HepG2 (cell line): Measurements from ENCODE around the gene AK3. TPM values are rescaled to one million over a fixed set of nuclear protein-coding genes. Genes with fewer than 3 reads are reported as not detected.
A peak's percentile ranks its signal among the peaks of the same experiment; 100 is the strongest.

Experiments used
- CENPBD1 ChIP-seq: sonication (generic); formaldehyde crosslinking; IDR thresholded peaks from 2 replicates; pipeline ENCODE4 v1.8.0; 2022; ENCODE audit warnings: missing genetic modification reagents, low read depth, mild to moderate bottlenecking, borderline replicate concordance
- EP300 ChIP-seq, 3 experiments: sonication (generic) in 1 of 3; formaldehyde crosslinking in 1 of 3; IDR thresholded peaks; 2 replicates each; pipeline versions ENCODE4 v1.5.1 to v1.6.1; 2011 to 2020; ENCODE audit warnings: low read depth in 2 of 3, low read length in 2 of 3, borderline replicate concordance in 1 of 3, improper control_type of control experiment in 1 of 3, mild to moderate bottlenecking in 1 of 3, missing genetic modification reagents in 1 of 3, moderate library complexity in 1 of 3
- FOXO4 ChIP-seq: sonication (generic); formaldehyde crosslinking; conservative IDR thresholded peaks from 2 replicates; pipeline ENCODE4 v1.8.1; 2023; ENCODE audit warnings: missing genetic modification reagents
- GATAD2A ChIP-seq: IDR thresholded peaks from 2 replicates; pipeline ENCODE4 v1.6.1; 2016
- HNRNPK ChIP-seq: fragments of 200-400 bp; formaldehyde crosslinking; IDR thresholded peaks from 2 replicates; pipeline ENCODE4 v1.6.1; 2018; ENCODE audit warnings: low read length, low read depth, moderate library complexity, mild to moderate bottlenecking; ENCODE audit not compliant: poor library complexity, severe bottlenecking
- MATR3 ChIP-seq: sonication (generic); formaldehyde crosslinking; IDR thresholded peaks from 2 replicates; pipeline ENCODE4 v1.4.0; 2020; ENCODE audit warnings: missing genetic modification reagents
- MED1 ChIP-seq: sonication (generic); formaldehyde crosslinking; IDR thresholded peaks from 2 replicates; pipeline ENCODE4 v1.4.0; 2020; ENCODE audit warnings: missing genetic modification reagents
- MTA3 ChIP-seq: sonication (generic); formaldehyde crosslinking; IDR thresholded peaks from 2 replicates; pipeline ENCODE4 v1.4.0; 2020; ENCODE audit warnings: missing genetic modification reagents
- PLRG1 ChIP-seq: fragments of 450-650 bp; conservative IDR thresholded peaks from 2 replicates; pipeline ENCODE4 v1.6.1; 2016
- RFX5 ChIP-seq: IDR thresholded peaks from 2 replicates; pipeline ENCODE4 v1.6.1; 2011; ENCODE audit warnings: low read depth, low read length, improper control_type of control experiment
- RORA ChIP-seq: sonication (generic); formaldehyde crosslinking; IDR thresholded peaks from 2 replicates; pipeline ENCODE4 v1.5.0; 2020; ENCODE audit warnings: mild to moderate bottlenecking, missing genetic modification reagents, moderate library complexity
- SIN3B ChIP-seq: fragments of 150-350 bp; IDR thresholded peaks from 2 replicates; pipeline ENCODE4 v1.6.1; 2014; ENCODE audit warnings: low read length
- SSRP1 ChIP-seq: IDR thresholded peaks from 2 replicates; pipeline ENCODE4 v1.6.1; 2016; ENCODE audit warnings: control low read depth
- TBP ChIP-seq: sonication (generic); formaldehyde crosslinking; IDR thresholded peaks from 2 replicates; pipeline ENCODE4 v1.5.0; 2020; ENCODE audit warnings: missing genetic modification reagents
- THAP7 ChIP-seq: sonication (generic); formaldehyde crosslinking; IDR thresholded peaks from 2 replicates; pipeline ENCODE4 v1.8.1; 2023; ENCODE audit warnings: mild to moderate bottlenecking, missing genetic modification reagents
- TOE1 ChIP-seq: sonication (generic); formaldehyde crosslinking; IDR thresholded peaks from 2 replicates; pipeline ENCODE4 v1.4.0; 2020; ENCODE audit warnings: mild to moderate bottlenecking, missing genetic modification reagents
- ZEB1 ChIP-seq: IDR thresholded peaks from 2 replicates; pipeline ENCODE4 v1.6.1; 2012; ENCODE audit warnings: mild to moderate bottlenecking, low read depth, inconsistent platforms; ENCODE audit not compliant: insufficient replicate concordance
- ZNF10 ChIP-seq: sonication (generic); formaldehyde crosslinking; IDR thresholded peaks from 2 replicates; pipeline ENCODE4 v1.4.0; 2020; ENCODE audit warnings: mild to moderate bottlenecking, low read depth, missing genetic modification reagents, borderline replicate concordance
- ZNF30 ChIP-seq: sonication (generic); formaldehyde crosslinking; IDR thresholded peaks from 2 replicates; pipeline ENCODE4 v1.5.0; 2020; ENCODE audit warnings: mild to moderate bottlenecking, missing genetic modification reagents
- ZNF441 ChIP-seq: sonication (generic); formaldehyde crosslinking; IDR thresholded peaks from 2 replicates; pipeline ENCODE4 v1.7.0; 2021; ENCODE audit warnings: missing genetic modification reagents, borderline replicate concordance
- ZNF572 ChIP-seq: sonication (generic); formaldehyde crosslinking; IDR thresholded peaks from 2 replicates; pipeline ENCODE4 v1.5.1; 2020; ENCODE audit warnings: mild to moderate bottlenecking, missing genetic modification reagents
- ZNF598 ChIP-seq: sonication (generic); formaldehyde crosslinking; IDR thresholded peaks from 2 replicates; pipeline ENCODE4 v1.5.1; 2020; ENCODE audit warnings: mild to moderate bottlenecking, missing genetic modification reagents, borderline replicate concordance
- ZNF605 ChIP-seq: sonication (generic); formaldehyde crosslinking; IDR thresholded peaks from 2 replicates; pipeline ENCODE4 v1.8.0; 2022; ENCODE audit warnings: mild to moderate bottlenecking, missing genetic modification reagents
- ZNF891 ChIP-seq: sonication (generic); formaldehyde crosslinking; IDR thresholded peaks from 2 replicates; pipeline ENCODE4 v1.5.0; 2020; ENCODE audit warnings: mild to moderate bottlenecking, missing genetic modification reagents
- polyA plus RNA-seq, 8 experiments: library from polyadenylated mRNA; depleted of rRNA in 3 of 8; stranded (reverse) in 7 of 8; unstranded in 1 of 8; fragments of >200 nt; fragmentation: Illumina TruSeq in 4 of 8; extraction: Trizol in 4 of 8; gene quantifications; 2 replicates each; pipeline versions ENCODE4 v1.2.1 to v1.2.3, GENCODE V29; 2011 to 2016; ENCODE audit warnings: low read depth in 4 of 8, missing spikeins in 1 of 8, mixed read lengths in 1 of 8; ENCODE audit not compliant: insufficient read depth in 1 of 8
- total RNA-seq, 5 experiments: library from RNA; depleted of rRNA; stranded (reverse); fragments of >200 nt; fragmentation: Illumina TruSeq; extraction: Trizol; gene quantifications; 2 replicates each; pipeline ENCODE4 v1.2.3, GENCODE V29; 2016; ENCODE audit warnings: low read depth in 1 of 5
- TF ChIP-seq, protein P1 (sequence below): sonication (generic); formaldehyde crosslinking; IDR thresholded peaks from 2 replicates; pipeline ENCODE4 v1.5.0; 2020; ENCODE audit warnings: mild to moderate bottlenecking, missing genetic modification reagents

The AK3 gene
- total and polyA plus RNA-seq, 2 of the 13 experiments (the other 11 are each of a cell fraction or from before 2014, with no cell fraction given), result 76.8 to 109 TPM

DNA sequence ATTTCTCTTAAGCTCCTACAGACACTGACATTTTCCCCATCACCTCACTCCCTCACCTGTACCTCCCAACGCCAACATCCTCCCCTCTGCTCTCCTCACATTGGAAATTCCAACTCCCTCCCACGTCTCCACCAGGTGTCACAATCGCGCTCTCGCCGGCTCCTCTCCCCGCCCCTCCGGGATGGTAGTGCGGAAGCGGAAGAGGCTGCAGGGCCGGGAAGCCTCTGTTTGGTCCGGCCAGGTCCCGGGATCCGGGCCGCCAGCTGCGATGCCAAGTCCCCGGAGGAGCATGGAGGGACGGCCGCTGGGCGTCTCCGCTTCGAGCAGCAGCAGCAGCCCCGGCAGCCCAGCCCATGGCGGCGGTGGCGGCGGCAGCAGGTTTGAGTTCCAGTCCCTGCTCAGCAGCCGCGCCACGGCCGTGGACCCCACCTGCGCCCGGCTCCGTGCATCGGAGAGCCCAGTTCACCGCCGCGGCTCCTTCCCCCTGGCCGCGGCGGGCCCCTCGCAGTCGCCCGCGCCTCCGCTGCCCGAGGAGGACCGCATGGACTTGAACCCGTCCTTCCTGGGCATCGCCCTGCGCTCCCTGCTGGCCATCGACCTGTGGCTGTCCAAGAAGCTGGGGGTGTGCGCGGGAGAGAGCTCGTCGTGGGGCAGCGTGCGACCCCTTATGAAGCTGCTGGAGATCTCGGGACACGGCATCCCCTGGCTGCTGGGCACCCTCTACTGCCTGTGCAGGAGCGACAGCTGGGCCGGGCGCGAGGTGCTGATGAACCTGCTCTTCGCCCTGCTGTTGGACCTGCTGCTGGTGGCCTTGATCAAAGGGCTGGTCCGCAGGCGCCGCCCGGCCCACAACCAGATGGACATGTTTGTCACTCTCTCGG, 78.7 kb downstream of the AK3 start, which contains the start of gene PLPP6 (continued):
- peak; percentile 89 for TF ChIP-seq ZNF605 (CRISPR knock-in tag)
- TF ChIP-seq TOE1 (CRISPR knock-in tag), result no peak
- peak; percentile 18; the same call in 1 of the 2 replicates for TF ChIP-seq ZNF572
- TF ChIP-seq TBP (CRISPR knock-in tag), result 0 out of 2 replicates have a peak, but pooled peaks have one; percentile 31
- peak; percentile 90 for TF ChIP-seq ZEB1
- TF ChIP-seq GATAD2A (CRISPR knock-in tag), result peak; percentile 67
- TF ChIP-seq FOXO4 (CRISPR knock-in tag), result no peak
- TF ChIP-seq SIN3B, result no peak
- no peak for TF ChIP-seq MTA3
- TF ChIP-seq ZNF441 (CRISPR knock-in tag), result 0 out of 2 replicates have a peak, but pooled peaks have one; percentile 21
- TF ChIP-seq, protein P1, sequence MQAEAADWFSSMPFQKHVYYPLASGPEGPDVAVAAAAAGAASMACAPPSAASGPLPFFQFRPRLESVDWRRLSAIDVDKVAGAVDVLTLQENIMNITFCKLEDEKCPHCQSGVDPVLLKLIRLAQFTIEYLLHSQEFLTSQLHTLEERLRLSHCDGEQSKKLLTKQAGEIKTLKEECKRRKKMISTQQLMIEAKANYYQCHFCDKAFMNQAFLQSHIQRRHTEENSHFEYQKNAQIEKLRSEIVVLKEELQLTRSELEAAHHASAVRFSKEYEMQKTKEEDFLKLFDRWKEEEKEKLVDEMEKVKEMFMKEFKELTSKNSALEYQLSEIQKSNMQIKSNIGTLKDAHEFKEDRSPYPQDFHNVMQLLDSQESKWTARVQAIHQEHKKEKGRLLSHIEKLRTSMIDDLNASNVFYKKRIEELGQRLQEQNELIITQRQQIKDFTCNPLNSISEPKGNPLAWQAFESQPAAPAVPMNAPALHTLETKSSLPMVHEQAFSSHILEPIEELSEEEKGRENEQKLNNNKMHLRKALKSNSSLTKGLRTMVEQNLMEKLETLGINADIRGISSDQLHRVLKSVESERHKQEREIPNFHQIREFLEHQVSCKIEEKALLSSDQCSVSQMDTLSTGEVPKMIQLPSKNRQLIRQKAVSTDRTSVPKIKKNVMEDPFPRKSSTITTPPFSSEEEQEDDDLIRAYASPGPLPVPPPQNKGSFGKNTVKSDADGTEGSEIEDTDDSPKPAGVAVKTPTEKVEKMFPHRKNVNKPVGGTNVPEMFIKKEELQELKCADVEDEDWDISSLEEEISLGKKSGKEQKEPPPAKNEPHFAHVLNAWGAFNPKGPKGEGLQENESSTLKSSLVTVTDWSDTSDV (CRISPR knock-in tag), result no peak
- TF ChIP-seq RORA, result no peak
- TF ChIP-seq ZNF598 (CRISPR knock-in tag), result peak; percentile 81
- peak; percentile 37; the same call in 1 of the 2 replicates for TF ChIP-seq THAP7
- TF ChIP-seq ZNF10, result no peak
- TF ChIP-seq MED1 (CRISPR knock-in tag), result peak; percentile 71
- TF ChIP-seq HNRNPK, result peak; percentile 84
- no peak for TF ChIP-seq PLRG1
- TF ChIP-seq ZNF30, result no peak
- no peak; the same call in 1 of the 2 replicates for TF ChIP-seq ZNF891 (CRISPR knock-in tag)
- TF ChIP-seq CENPBD1 (CRISPR knock-in tag), result no peak
- no peak for TF ChIP-seq SSRP1 (CRISPR knock-in tag)
- TF ChIP-seq EP300 (IDR thresholded peaks at IDR 0.05; ENCODE audit: low read depth in 2 of 2, low read length in 2 of 2), result peak; percentile 43 to 69; a peak in 3 of 4 replicates
- TF ChIP-seq EP300 (CRISPR knock-in tag; IDR thresholded peaks at IDR 0.05; ENCODE audit: borderline replicate concordance), result peak; percentile 50; the same call in 1 of the 2 replicates
- TF ChIP-seq RFX5, result peak; percentile 17; the same call in 1 of the 2 replicates
- TF ChIP-seq MATR3, result no peak
